SU-DHL-6 (cell line): ENCODE data around the gene TRIM9.
"Not testable (repeated sequence)": the region's sequence is repeated elsewhere in the genome, so short reads cannot be mapped to it uniquely, and the experiment has no call there.

ENCODE experiments used
- EZH2phosphoT487 ChIP-seq: fragments of 200-600 bp; sonication (generic), shearing (Covaris generic); conservative IDR thresholded peaks from 2 replicates; pipeline ENCODE4 v1.6.1; 2018; ENCODE audit warnings: mild to moderate bottlenecking, antibody characterized with exemption, low read length, moderate library complexity, mixed read lengths
- TF ChIP-seq, protein P1 (sequence below): fragments of 200-600 bp; sonication (generic); IDR thresholded peaks from one replicate; pipeline ENCODE4 v1.5.1; 2017; ENCODE audit warnings: antibody characterized with exemption, mild to moderate bottlenecking, low read length, moderate library complexity; ENCODE audit not compliant: insufficient read depth, poor library complexity, severe bottlenecking

DNA sequence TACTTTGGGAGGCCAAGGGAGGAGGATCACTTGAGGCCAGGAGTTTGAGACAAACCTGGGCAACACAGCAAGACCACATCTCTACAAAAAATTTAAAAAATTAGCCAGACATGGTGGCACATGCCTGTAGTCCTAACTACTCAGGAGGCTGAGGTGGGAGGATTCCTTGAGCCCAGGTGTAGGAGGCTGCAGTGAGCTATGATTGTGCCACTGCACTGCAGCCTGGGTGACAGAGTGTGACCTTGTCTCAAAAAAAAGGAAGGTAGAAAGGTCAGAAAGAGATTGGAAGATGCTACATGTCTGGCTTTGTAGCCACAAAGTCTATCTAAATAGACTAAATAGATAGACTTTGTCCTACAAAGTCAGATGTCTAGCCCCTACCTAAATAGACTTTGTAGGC, 100.7 kb downstream of the TRIM9 start:
- not testable (repeated sequence) for TF ChIP-seq EZH2phosphoT487
- TF ChIP-seq, protein P1, sequence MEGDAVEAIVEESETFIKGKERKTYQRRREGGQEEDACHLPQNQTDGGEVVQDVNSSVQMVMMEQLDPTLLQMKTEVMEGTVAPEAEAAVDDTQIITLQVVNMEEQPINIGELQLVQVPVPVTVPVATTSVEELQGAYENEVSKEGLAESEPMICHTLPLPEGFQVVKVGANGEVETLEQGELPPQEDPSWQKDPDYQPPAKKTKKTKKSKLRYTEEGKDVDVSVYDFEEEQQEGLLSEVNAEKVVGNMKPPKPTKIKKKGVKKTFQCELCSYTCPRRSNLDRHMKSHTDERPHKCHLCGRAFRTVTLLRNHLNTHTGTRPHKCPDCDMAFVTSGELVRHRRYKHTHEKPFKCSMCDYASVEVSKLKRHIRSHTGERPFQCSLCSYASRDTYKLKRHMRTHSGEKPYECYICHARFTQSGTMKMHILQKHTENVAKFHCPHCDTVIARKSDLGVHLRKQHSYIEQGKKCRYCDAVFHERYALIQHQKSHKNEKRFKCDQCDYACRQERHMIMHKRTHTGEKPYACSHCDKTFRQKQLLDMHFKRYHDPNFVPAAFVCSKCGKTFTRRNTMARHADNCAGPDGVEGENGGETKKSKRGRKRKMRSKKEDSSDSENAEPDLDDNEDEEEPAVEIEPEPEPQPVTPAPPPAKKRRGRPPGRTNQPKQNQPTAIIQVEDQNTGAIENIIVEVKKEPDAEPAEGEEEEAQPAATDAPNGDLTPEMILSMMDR = not testable (repeated sequence)
